GM18868 (cell line): Measurements from ENCODE around the gene CYB561D1.

Source experiments
- ATAC-seq: cut with Tn5 transposase; IDR thresholded peaks from one replicate; pipeline ENCODE4 v1.9.1; 2021; ENCODE audit warnings: mild to moderate bottlenecking, moderate library complexity; ENCODE audit not compliant: unreplicated experiment

CYB561D1 gene

DNA sequence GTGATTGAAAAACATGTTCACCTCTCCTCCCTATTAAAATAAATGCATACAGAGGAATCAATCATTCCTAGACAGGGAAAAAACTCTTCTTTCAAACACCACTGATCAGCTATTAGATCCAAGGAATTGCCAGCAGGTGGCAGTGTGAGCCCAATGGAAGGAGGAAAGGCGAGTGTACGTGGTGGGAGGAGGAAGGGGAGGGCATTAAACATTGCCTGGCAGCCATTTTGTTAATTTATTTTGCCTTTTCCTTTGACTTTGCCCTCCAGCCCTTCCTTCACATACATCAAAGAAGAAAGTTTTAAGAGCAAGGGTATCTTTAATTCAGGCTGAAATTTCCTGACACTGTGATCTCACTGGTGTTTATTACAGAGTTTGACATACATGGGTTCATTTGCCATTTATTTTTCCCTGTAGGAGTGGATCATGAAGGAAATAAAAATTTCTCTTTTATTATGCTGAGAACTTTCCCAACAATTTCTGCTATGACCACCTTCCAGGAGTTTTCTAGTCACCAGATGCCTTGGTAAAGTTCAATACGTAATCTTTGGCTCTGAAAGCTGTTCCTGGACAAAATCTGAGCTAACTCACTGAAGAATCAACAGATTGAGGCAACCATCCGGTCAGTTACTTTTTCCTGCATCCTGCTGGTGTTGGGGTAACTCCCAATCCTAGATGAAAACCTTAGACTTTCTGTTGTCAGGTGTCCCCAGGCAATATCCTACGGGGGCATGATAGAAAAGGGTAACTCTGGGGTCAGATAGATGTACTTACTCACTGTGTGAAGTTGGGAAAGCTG, 52.6 kb downstream of the CYB561D1 start:
- peak; percentile 43 for ATAC-seq

DNA sequence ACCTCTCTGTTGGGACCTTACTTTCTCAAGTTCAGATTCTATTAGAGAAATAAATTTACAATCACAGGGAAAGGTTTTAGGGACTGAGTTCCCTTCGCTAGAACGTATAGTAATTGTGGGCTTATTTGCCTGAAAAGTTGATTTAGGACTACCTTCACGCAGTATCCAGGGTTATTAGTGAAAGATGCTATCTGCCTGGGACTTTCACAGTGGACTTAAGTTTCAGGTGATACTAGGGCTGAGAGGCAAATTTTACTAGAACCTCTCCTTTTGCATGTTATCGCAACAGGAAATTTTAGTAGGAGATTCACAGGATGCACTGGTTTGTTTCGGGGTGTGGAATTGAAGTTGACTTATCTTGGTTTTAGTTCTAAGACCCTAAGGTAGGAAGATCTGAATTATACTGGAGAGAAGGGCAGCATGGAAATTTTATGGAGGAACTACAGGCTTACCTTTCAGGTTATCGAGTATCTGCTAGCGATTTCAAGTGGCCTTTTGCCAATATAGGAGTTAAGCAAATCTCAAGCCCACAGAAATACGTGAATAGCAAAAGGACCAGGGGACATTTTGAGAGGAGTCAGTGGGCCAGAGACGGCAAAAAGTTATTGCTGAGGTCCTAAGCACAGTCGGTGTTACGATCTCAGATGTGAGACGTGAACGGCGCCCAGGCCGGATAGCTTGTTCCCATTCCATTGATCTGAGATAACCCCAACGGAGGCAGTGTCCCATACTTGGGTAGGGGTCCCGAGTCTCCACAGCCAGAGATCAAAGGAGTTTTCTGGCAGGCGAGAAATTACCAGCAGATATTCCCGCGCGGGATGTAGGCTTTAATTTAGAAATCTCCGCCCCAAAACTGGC, 53.8 kb downstream of the CYB561D1 start:
- ATAC-seq = no peak

DNA sequence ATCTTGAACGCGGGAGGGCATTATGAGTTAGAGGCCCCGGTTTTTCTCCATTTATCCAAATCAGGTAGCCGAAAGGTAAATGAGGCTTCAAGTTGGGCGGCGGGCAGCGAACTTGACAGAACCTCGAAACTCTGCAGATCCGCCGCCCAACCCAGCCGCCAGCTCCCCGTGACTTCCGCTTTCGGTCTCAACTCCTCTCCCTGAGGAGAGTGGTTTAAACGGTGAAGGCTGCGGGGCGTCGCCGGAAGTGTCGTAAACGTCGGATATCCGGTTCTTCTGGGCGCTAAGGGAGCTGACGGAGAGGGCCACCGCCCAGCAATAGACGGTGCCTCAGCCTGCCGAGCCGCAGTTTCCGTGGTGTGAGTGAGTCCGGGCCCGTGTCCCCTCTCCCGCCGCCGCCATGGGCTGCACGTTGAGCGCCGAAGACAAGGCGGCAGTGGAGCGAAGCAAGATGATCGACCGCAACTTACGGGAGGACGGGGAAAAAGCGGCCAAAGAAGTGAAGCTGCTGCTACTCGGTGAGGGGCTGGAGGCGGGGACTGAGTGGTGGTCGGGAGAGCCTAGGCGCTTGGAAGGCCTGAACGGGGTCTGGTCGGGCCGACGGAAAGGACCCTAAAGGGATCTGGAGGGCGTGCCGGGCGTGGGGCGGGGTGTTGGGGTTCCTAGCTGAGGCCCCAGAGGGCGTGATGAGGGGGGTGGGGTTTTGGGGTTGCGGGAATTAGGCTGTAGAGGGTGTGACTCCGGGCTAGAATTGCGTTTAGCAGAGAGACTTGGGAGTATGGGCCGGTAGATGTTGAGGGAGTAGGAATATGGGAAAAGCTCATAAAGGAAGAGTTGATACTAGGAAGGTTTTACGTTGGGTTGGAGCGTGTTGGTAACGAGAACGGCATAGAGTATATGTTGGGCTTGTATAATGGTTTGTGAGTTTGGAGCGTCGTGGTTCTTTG, 54.7 kb downstream of the CYB561D1 start, which contains the start of gene GNAI3:
GNAI3 (plus strand) TSS at position 295 of the 947 bp plus-strand sequence; CDS start at position 401, 106 bp downstream.
- peak; percentile 89 for ATAC-seq
